ENCODE results near the gene FBXO21.
"Not testable (repeated sequence)": the region's sequence is repeated elsewhere in the genome, so short reads cannot be mapped to it uniquely, and the experiment has no call there.

FBXO21 gene

DNA sequence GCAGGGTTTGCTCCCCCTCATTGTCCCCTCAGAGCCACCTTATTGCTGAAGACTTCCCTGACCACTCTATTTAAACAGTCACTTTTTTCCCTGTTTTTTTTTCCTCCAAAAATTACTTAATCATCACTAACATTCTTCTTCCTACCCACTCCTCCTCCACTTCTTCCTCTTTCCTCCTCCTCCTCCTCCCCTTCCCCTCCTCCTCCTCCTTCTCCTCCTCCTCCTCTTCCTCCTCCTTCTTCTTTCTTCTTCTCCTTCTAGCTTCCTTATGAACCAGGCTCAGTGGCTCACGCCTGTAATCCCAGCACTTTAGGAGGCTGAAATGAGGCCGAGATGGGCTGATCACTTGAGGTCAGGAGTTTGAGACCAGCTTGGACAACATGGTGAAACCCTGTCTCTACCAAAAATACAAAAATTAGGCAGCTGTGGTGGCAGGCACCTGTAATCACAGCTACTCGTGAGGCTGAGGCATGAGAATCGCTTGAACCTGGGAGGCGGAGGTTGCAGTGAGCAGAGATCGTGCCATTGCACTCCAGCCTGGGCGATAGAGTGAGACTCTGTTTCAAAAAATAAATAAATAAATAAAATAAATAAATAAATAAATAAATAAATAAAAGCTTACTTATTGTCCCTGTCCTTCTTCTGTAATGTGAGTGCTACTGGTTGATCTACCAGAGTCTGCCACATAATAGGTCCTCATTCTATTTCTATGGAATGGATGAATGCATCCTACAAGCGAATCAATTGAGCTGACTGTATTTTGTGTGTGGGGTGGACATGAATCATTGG lies 9.9 kb upstream of the FBXO21 start:
- DNase-seq (ENCODE audit: low read depth) = not testable (repeated sequence)

DNA sequence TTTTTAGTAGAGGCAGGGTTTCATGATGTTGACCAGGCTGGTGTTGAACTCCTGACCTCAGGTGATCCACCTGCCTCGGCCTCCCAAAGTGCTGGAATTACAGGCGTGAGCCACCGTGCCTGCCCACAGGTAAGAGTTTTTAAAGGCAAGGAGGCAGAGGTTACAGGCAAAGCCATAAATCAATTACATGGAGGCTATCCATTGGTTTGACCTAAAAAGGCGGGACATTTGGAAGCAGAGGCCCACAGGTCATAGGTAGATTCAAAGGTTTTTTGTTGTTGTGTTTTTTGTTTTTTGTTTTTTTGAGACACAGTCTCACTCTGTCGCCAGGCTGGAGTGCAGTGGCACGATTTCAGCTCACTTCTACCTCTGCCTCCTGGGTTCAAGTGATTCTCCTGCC lies 6.1 kb upstream of the FBXO21 start:
- not testable (repeated sequence) for DNase-seq (ENCODE audit: low read depth)

GRCh38 chr12:117195027-117195426 lies 4.8 kb upstream of the FBXO21 start:
- DNase-seq (ENCODE audit: low read depth) = not testable (repeated sequence)

GRCh38 chr12:117193903-117194302 lies 3.6 kb upstream of the FBXO21 start:
- DNase-seq (ENCODE audit: low read depth) = no peak

- DNase-seq (ENCODE audit: low read depth) = not testable (repeated sequence)
Measured at GRCh38 chr12:117192581-117192980, 2.3 kb upstream of the FBXO21 start.

- DNase-seq (ENCODE audit: low read depth) = no peak
Measured at GRCh38 chr12:117192057-117192456, 1.8 kb upstream of the FBXO21 start.

- no peak for DNase-seq (ENCODE audit: low read depth)
Measured at GRCh38 chr12:117189725-117190209, 503 bp downstream of the FBXO21 start.

GRCh38 chr12:117188961-117189724 lies 1.1 kb downstream of the FBXO21 start:
- no peak for DNase-seq (ENCODE audit: low read depth)

GRCh38 chr12:117188121-117188665 lies 2.1 kb downstream of the FBXO21 start:
- no peak for DNase-seq (ENCODE audit: low read depth)

DNA sequence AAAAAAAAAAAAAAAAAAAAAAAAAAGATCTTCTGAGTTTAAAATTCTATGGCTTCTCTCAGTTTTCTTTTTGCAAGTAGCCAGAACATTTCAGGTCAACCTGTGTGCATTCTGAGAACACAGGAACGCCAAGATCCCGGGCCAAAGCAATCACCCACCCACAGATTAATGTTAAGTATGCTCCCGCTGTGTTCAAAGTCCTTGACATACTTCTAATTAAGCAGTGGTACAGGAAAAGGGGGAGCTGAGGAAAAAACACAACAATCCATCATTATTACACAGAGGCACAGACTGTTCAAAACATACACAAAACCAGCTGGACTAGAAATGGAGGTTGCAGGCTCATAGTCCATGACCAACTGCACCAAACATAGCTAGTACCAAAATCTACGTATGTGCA lies 2.8 kb downstream of the FBXO21 start:
- DNase-seq (ENCODE audit: low read depth) = no peak

DNA sequence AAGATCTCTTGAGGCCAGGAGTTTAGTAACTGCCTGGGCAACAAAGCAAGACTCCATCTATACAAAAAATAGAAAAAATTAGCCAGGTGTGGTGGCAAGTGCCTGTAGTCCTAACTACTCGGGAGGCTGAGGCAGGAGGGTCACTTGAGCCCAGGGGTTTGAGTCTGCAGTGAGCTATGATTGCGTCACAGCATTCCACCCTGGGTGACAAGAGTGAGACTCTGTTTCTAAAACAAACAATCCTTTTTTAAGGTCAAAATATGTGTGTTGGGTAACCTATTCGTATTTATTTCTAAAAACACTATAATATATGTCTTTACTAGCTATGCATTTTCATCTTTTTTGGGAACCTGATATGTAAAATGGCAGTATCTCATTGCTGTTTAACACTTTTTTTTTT lies 7.4 kb downstream of the FBXO21 start:
- no peak for DNase-seq (ENCODE audit: low read depth)

- DNase-seq (ENCODE audit: low read depth) = not testable (repeated sequence)
Measured at GRCh38 chr12:117181468-117181843, 8.8 kb downstream of the FBXO21 start.

GRCh38 chr12:117180758-117181467 lies 9.4 kb downstream of the FBXO21 start:
- DNase-seq (ENCODE audit: low read depth) = no peak

GRCh38 chr12:117178745-117179144 lies 11.5 kb downstream of the FBXO21 start:
- DNase-seq (ENCODE audit: low read depth) = no peak

DNA sequence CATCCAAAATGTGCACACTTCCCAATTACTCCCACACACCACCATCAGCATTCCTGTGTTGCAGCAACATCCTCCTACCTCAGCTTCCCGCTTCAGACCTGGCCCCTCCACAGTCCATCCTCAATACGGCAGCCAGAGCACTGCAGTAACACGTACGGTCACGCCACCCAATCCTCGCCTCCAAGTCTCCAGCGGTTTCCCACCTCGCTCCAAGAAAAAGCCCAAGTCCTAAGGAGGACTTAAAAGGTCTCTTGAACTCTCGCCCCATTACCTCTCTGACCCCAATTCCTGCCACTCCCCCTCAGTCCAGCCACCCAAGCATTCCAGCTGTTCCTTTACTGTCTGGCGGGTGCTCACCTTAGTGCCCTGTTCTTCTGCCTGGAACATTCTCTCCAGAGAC lies 12.0 kb downstream of the FBXO21 start:
- DNase-seq (ENCODE audit: low read depth) = no peak

DNA sequence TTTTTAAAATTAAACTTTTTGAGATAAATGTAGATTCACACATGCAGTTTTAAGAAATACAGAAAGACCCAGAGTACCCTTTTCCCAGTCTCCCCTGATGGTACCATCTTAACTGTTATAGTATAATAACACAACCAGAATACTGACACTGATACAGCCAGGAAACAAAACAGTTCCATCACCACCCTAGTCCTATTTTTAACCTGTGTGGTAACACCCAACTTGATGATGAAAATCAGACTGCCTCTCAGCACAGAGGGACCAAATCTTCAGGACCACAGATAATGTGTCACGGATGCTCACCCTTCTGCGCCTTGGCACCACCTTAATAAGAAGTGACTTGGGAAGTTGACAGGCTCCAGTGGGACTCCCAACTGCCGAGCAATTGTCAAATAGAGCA lies 18.1 kb downstream of the FBXO21 start:
- DNase-seq (ENCODE audit: low read depth) = no peak

DNA sequence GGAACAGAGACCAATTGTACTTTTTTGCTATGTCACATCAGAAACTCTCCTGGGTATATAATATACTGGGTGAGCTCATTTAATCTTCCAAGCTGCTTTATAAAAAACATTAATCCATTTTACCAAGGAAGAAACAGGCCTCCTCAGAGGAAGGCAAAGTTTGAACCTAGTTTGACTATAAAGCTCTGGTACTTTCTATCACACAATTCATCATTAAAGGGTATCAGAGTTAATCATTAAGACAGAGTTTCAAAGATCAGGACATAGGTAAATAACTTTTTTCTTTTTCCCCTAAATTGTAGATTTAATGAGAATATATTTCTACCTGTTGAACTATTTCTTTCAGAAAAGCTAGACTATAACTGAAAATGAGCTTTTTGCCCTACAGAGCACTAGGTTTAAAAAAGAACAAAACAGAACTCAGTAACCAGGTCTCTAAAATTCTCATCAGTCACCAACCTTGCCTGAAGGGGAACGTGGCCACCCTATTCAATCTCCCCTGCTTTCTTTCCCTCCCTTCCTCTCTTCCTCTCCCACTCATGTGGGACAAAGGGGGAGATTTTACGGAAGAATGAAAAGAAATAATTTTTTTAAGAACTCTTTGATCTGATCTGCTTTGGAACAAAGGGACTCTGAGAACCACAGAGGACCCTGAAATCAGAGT lies 18.6 kb downstream of the FBXO21 start:
- no peak for DNase-seq (ENCODE audit: low read depth)

GRCh38 chr12:117169548-117169947 lies 20.7 kb downstream of the FBXO21 start:
- DNase-seq (ENCODE audit: low read depth) = no peak

DNA sequence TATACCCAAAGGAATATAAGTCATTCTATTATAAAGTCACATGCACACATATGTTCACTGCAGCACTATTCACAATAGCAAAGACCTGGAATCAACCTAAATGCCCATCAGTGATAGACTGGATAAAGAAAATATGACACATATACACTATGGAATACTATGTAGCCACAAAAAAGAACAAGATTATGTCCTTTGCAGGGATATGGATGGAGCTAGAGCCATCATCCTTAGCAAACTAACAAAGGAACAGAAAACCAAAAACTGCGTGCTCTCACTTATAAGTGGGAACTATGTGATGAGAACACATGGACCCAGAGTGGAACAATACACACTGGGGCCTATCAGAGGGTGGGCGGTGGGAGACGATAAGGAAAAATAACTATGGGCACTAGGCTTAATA lies 21.3 kb downstream of the FBXO21 start:
- no peak for DNase-seq (ENCODE audit: low read depth)

DNA sequence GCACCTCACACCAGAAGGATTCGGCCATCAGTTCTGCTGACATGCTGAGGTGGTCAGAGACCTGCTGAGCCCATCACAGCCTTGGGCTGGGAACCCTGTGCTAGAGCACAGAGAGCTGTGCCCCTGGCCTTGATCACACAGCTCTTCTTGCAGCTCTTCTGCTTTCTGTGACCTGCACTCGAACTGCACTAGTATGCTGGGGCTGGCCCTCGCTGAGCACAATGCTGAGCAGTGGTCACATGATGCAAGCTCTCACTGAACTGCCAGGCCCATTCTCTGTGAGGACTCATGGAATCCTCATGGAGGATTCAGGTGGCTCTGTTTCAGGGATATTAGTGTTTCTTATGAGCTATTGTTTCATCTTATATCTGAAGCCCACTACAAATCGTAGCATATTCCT lies 22.5 kb downstream of the FBXO21 start:
- DNase-seq (ENCODE audit: low read depth) = no peak

DNA sequence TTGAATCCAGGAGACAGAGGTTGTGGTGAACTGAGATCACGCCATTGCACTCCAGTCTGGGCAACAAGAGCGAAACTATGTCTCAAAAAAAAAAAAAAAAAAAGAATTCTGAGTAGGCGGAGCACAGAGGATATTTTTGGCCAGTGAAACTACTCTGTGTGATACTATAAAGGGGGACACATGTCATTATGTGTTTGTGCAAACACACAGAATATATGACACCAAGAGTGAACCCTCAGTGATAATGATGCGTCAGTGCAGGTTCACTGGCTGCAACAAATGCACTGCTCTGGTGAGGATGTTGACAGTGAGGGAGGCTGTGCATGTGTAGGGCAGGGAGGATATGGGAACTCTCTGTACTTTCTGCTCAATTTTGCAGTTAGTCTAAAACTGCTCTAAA lies 24.2 kb downstream of the FBXO21 start:
- DNase-seq (ENCODE audit: low read depth) = no peak

DNA sequence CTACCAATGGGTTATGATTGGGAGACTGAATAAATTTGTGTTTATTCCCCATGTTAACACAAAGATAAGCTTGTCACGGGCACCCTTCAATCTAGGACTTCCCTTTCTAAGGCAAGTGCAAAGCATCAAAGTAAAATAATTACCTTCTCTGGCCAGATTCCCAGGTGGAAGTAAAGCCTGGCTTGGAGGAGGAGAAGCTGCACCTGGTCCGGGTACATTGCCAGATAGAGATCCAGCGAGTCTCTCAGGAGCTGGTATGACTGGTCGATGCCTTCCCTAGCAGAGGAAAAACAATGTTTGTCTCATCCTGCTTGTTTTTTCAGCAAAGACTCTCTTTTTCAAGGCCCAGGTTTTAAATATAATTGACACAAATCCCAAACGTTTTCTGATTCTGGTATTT lies 24.9 kb downstream of the FBXO21 start:
- DNase-seq (ENCODE audit: low read depth) = no peak
